HUES48 (cell line): Measurements from ENCODE around the gene BLOC1S5.
"Not testable (repeated sequence)": the region's sequence is repeated elsewhere in the genome, so short reads cannot be mapped to it uniquely, and the experiment has no call there.

Experiments
- H3K27ac ChIP-seq: one replicate; pipeline ENCODE4 v1.7.0; 2013; ENCODE audit warnings: low read depth, low read length, inconsistent platforms
- H3K27me3 ChIP-seq: 2 replicates; pipeline ENCODE4 v1.6.1; 2013; ENCODE audit warnings: mild to moderate bottlenecking, low read length; ENCODE audit not compliant: control insufficient read depth, insufficient read depth
- H3K36me3 ChIP-seq: 2 replicates; pipeline ENCODE4 v1.6.1; 2013; ENCODE audit warnings: low read length; ENCODE audit not compliant: control insufficient read depth, insufficient read depth
- H3K4me1 ChIP-seq: 2 replicates; pipeline ENCODE4 v1.6.1; 2013; ENCODE audit warnings: mild to moderate bottlenecking, low read length; ENCODE audit not compliant: control insufficient read depth, insufficient read depth
- H3K4me3 ChIP-seq: 2 replicates; pipeline ENCODE4 v1.5.1; 2013; ENCODE audit warnings: mild to moderate bottlenecking, low read depth, low read length
- H3K9ac ChIP-seq: 2 replicates; pipeline ENCODE4 v1.6.1; 2013; ENCODE audit warnings: mild to moderate bottlenecking, low read depth, low read length, moderate library complexity
- H3K9me3 ChIP-seq: 2 replicates; pipeline ENCODE4 v1.6.1; 2013; ENCODE audit warnings: low read length; ENCODE audit not compliant: control insufficient read depth, insufficient read depth

Gene BLOC1S5

GRCh38 chr6:8041913-8042583, 22.1 kb downstream of the BLOC1S5 start:
- H3K4me1 ChIP-seq = no peaks in the 10 kb centered on the region; the same call in 1 of the 2 replicates
- H3K27ac ChIP-seq = no peak overlapping the region
- H3K36me3 ChIP-seq = peaks cover 21% of the 10 kb centered on the region
- no peaks in the 10 kb centered on the region for H3K27me3 ChIP-seq
- no peaks in the 10 kb centered on the region for H3K9me3 ChIP-seq
- no peak overlapping the region for H3K9ac ChIP-seq
- no peak overlapping the region for H3K4me3 ChIP-seq

- not testable (repeated sequence) for H3K9me3 ChIP-seq, H3K36me3 ChIP-seq, H3K9ac ChIP-seq, H3K4me3 ChIP-seq, H3K27ac ChIP-seq, H3K27me3 ChIP-seq, H3K4me1 ChIP-seq
These were observed 30.1 kb downstream of the BLOC1S5 start for GRCh38 chr6:8034107-8034506.

GRCh38 chr6:8030920-8031319, 33.3 kb downstream of the BLOC1S5 start:
- no peak overlapping the region for H3K27ac ChIP-seq
- peaks cover 15% of the 10 kb centered on the region; the same call in 1 of the 2 replicates for H3K4me1 ChIP-seq
- no peaks in the 10 kb centered on the region for H3K27me3 ChIP-seq
- H3K36me3 ChIP-seq = peaks cover 10% of the 10 kb centered on the region; the same call in 1 of the 2 replicates
- no peak overlapping the region for H3K9ac ChIP-seq
- no peak overlapping the region for H3K4me3 ChIP-seq
- H3K9me3 ChIP-seq = no peaks in the 10 kb centered on the region

GRCh38 chr6:8029243-8029870, 34.8 kb downstream of the BLOC1S5 start:
- Histone ChIP-seq H3K27ac (no peak overlapping the region), H3K9me3 (no peaks in the 10 kb centered on the region), H3K9ac (no peak overlapping the region), H3K4me1 (peaks cover 15% of the 10 kb centered on the region; the same call in 1 of the 2 replicates), H3K36me3 (peaks cover 8% of the 10 kb centered on the region; the same call in 1 of the 2 replicates), H3K4me3 (no peak overlapping the region), H3K27me3 (no peaks in the 10 kb centered on the region)

GRCh38 chr6:8027965-8028651, 36.1 kb downstream of the BLOC1S5 start:
- Histone ChIP-seq H3K36me3 (peaks cover 8% of the 10 kb centered on the region; the same call in 1 of the 2 replicates), H3K4me1 (peaks cover 15% of the 10 kb centered on the region; the same call in 1 of the 2 replicates), H3K27me3 (no peaks in the 10 kb centered on the region), H3K9me3 (no peaks in the 10 kb centered on the region), H3K4me3 (no peak overlapping the region), H3K9ac (no peak overlapping the region), H3K27ac (no peak overlapping the region)

- peaks cover 15% of the 10 kb centered on the region; the same call in 1 of the 2 replicates for H3K4me1 ChIP-seq
- no peaks in the 10 kb centered on the region for H3K27me3 ChIP-seq
- no peak overlapping the region for H3K9ac ChIP-seq
- peaks cover 8% of the 10 kb centered on the region; the same call in 1 of the 2 replicates for H3K36me3 ChIP-seq
- no peaks in the 10 kb centered on the region for H3K9me3 ChIP-seq
- H3K4me3 ChIP-seq = no peak overlapping the region
- H3K27ac ChIP-seq = no peak overlapping the region
These were observed 37.4 kb downstream of the BLOC1S5 start for GRCh38 chr6:8026800-8027199.

- Histone ChIP-seq H3K36me3 (peaks cover 8% of the 10 kb centered on the region; the same call in 1 of the 2 replicates), H3K9me3 (no peaks in the 10 kb centered on the region)
These were observed 39.0 kb downstream of the BLOC1S5 start for GRCh38 chr6:8025191-8025590.

GRCh38 chr6:8023638-8024037, 40.6 kb downstream of the BLOC1S5 start:
- H3K4me1 ChIP-seq = peaks cover 19% of the 10 kb centered on the region
- no peak overlapping the region for H3K27ac ChIP-seq
- no peaks in the 10 kb centered on the region for H3K9me3 ChIP-seq
- H3K27me3 ChIP-seq = no peaks in the 10 kb centered on the region
- peaks cover 8% of the 10 kb centered on the region; the same call in 1 of the 2 replicates for H3K36me3 ChIP-seq
- no peak overlapping the region for H3K4me3 ChIP-seq
- H3K9ac ChIP-seq = no peak overlapping the region

More at GRCh38 chr6:8025191-8025590, 39.0 kb downstream of the BLOC1S5 start:
- no peak overlapping the region for H3K27ac ChIP-seq
- H3K4me1 ChIP-seq = peaks cover 17% of the 10 kb centered on the region; the same call in 1 of the 2 replicates
- H3K4me3 ChIP-seq = no peak overlapping the region
- H3K9ac ChIP-seq = no peak overlapping the region
- H3K27me3 ChIP-seq = no peaks in the 10 kb centered on the region

GRCh38 chr6:8020083-8020482, 44.1 kb downstream of the BLOC1S5 start:
- peak overlapping the region; percentile 70 for H3K27ac ChIP-seq

GRCh38 chr6:8017705-8018104, 46.5 kb downstream of the BLOC1S5 start:
- peaks cover 20% of the 10 kb centered on the region for H3K36me3 ChIP-seq
- no peak overlapping the region for H3K27ac ChIP-seq
- no peaks in the 10 kb centered on the region for H3K27me3 ChIP-seq
- peaks cover 32% of the 10 kb centered on the region for H3K4me1 ChIP-seq
- no peak overlapping the region for H3K9ac ChIP-seq
- H3K9me3 ChIP-seq = no peaks in the 10 kb centered on the region
- no peak overlapping the region for H3K4me3 ChIP-seq

More at GRCh38 chr6:8020083-8020482, 44.1 kb downstream of the BLOC1S5 start:
- Histone ChIP-seq H3K36me3 (peaks cover 5% of the 10 kb centered on the region), H3K9me3 (no peaks in the 10 kb centered on the region), H3K4me3 (no peak overlapping the region), H3K27me3 (no peaks in the 10 kb centered on the region), H3K9ac (no peak overlapping the region), H3K4me1 (peaks cover 32% of the 10 kb centered on the region)

- Histone ChIP-seq H3K4me3 (no peak overlapping the region), H3K27me3 (no peaks in the 10 kb centered on the region), H3K27ac (no peak overlapping the region), H3K36me3 (peaks cover 20% of the 10 kb centered on the region), H3K9me3 (no peaks in the 10 kb centered on the region), H3K9ac (no peak overlapping the region), H3K4me1 (peaks cover 32% of the 10 kb centered on the region)
These were observed 46.9 kb downstream of the BLOC1S5 start for GRCh38 chr6:8017276-8017701.
